SKM-1 (cell line): ENCODE data around the gene CCDC15.
A peak's percentile ranks its signal among the peaks of the same experiment; 100 is the strongest.

ENCODE experiments used
- DNase-seq: peaks from one replicate; lab custom pipeline; 2025; ENCODE audit not compliant: unreplicated experiment; lab: John Stamatoyannopoulos, UW

Gene CCDC15

GRCh38 chr11:124953753-124954589 is at the start of gene CCDC15:
TSS of gene CCDC15 (plus strand) at chr11:124954202. CDS start at chr11:124954733, 531 bp downstream.
- peak; percentile 92 for DNase-seq

DNA sequence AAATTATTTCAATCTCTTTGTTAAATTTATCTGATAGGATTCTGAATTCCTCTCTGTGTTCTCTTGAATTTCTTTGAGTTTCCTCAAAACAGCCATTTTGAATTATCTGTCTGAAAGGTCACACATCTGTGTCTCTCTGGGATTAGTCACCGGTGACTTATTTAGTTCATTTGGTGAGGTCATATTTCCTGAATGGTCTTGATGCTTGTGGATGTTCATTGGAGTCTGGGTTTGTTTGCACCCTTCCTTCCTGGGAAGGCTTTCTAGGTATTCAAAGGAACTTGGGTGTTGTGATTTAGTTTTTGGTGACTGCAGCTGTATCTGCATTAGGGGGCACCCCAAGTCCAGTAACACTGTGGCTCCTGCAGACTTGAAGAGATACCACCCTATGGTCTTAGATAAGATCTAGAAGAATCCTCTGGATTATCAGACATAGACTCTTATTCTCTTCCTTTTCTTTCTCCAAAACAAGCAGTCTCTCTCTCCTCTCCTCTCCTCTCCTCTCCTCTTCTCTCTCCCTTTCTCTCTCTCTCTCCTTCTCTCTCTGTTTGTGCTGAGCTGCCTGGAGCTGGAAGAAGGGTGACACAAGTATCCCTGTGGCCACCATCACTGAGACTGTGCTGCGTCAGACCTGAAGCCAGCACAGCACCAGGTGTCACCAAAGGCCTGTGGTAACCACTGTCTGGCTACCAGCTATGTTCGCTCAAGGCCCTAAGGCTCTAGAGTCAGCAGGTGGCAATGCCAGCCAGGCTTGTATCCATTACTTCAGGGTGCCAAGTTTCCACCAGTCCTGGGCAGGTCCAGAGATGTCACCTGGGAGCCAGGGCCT is 38.2 kb upstream of the CCDC15 start:
- no peak for DNase-seq

- no peak for DNase-seq
These were observed 37.7 kb upstream of the CCDC15 start for GRCh38 chr11:124916370-124916710.

DNA sequence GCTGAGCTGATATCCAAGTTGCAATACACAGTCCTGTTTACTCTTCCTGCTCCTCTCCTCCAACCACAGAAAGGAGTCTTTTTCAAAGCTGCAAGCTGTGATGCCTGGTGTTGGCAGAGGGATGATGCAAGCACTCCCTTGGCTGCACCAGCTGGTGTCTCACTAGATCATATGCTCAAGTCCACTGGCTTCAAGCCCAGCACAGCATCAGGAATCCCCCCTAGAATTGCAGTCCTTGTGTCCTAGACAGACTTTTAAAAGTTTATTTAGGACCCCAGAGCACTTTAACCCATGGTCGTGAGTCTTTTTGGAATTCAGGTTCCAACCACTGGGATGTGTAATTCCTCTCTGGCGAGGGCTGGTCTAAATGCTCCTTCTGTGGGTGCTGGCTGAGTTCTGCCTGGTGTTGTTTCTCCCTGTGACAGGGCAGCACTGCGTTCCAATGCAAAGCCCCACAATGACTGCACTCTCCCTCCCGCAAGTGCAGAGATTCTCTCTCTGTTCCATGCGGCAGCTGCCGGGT is 36.8 kb upstream of the CCDC15 start:
- no peak for DNase-seq

DNA sequence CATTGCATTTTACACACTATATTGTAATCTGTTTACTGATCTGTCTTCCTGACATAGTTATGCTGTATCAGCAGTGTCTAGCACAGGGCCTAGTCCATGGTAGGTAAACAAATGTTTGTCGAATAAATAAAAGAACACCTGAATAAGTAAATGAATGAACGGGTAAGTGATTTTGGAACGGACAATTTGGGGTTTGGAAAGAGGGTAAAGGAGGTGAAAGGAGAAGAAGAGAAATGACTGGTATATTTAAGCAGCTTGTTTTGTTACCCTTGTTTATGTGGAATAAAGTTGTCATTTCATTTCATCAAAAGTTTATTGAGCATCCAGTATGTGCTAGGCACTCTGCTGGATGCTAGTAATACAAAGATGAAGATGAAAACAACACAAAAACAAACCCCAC is 35.1 kb upstream of the CCDC15 start, which contains the start of gene HEPN1:
HEPN1 (plus strand) TSS at position 301 of the 400 bp plus-strand sequence.
- no peak for DNase-seq

DNA sequence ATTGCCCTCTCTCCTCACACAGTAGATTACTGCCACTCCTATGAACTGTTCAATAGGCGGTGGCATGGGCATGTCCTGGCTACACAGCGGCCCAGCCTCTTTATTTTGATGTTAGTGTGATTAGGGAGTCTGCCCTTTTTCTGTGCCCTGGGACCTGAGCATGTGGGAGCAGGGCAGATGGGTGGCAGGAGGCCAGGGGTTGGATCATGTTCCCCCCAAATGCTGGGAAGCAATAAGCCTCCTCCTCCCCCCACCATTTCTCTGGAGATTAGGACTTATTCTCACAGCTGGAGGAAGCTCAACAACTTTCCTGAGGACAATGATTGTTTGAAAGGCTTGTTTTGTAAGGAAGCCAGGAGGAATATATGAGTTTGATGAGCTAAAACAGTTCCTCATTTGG is 34.1 kb upstream of the CCDC15 start:
- DNase-seq, result no peak

DNA sequence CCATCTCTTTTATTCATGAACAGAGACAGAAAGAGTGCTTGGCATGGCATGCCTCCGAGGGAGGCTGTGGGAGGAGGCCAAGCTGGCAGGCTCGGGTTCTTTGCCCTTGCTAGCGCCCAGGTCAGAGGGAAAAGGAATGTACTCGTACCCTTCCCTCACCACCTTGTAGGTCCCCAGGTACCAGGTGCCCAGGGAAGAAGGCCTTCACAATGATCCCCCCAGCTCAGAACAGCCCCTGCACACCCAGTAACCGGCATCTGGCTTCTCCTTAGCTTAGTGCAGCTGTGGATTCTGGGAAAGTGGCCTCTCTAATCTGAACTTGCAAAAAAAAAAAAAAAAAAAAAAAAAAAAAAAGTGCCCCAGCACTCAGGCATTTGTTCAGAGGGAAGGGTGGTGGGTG is 33.6 kb upstream of the CCDC15 start:
- no peak for DNase-seq

- DNase-seq, result no peak
These were observed 33.0 kb upstream of the CCDC15 start for GRCh38 chr11:124920870-124921609.

GRCh38 chr11:124922831-124923230 is 31.2 kb upstream of the CCDC15 start:
- no peak for DNase-seq

GRCh38 chr11:124923296-124923695 is 30.7 kb upstream of the CCDC15 start:
- DNase-seq, result no peak

- DNase-seq, result no peak
These were observed 24.9 kb upstream of the CCDC15 start for GRCh38 chr11:124928942-124929665.

DNA sequence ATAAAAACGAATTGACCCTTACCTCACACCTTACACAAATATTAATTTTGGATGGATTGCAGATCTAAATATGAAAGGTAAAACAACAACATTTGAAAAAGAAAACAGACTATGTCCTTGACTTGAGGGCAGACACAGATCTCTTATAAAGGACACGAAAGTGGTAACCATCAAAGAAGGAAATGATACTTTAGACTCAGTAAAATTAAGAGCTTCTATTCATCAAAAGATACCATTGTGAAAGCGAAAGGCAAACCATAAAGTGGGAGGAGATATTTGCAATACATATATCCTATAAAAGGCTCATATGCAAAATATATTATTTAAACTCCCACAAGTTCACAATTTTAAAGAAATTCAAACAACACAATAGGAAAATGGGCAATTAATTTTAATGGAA is 23.2 kb upstream of the CCDC15 start:
- no peak for DNase-seq

GRCh38 chr11:124934862-124935547 is 19.0 kb upstream of the CCDC15 start:
- no peak for DNase-seq

DNA sequence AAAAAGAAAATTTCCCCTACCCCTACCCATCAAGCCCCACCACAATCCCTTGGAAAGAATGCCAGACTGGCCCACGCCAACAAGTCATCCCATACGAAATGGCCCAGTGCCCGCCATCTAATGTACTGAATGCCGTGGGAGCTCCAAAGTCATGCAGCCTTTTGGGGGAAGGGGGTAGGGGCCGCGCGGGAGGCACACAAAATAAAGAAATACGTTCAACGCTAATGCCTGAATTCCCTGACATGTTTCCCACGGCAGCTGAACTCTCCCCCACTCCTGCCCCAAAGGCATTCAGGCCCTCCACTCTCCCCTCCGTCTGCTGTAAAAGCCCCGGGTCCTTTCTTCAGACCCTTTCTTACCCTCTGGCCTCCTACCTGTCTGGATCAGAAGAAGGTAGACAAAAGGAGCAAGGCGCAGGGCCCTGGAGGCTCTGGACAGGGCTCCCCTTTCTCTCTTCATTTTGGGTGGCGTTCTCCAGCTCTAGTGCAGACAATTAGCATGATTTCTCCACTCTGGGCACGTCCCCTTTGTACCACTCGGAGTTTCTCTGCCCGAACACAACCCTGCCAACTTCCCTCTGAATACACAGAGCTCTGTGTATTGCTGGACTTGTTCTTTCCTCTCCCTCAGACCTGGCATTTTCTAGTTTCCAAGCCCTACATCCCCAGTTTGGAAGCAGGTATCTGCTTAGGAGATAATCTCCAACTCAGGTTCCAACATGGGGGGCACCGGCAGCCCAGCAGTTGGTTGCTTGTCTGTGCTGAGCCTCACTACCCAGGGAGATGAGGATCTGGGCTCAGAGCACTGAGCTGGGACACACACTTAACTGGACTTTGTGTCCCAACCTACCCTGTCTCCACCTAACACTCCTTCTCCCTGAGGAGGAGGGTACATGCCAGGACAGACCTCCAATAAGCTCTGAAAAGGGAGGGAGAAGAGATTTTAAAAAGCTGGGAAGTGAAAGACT is 18.2 kb upstream of the CCDC15 start, which contains the start of gene HEPACAM:
HEPACAM (minus strand) TSS at position 500 of the 967 bp plus-strand sequence; CDS start at position 459, 41 bp downstream.
- DNase-seq, result no peak

GRCh38 chr11:124937336-124937935 is 16.6 kb upstream of the CCDC15 start:
- no peak for DNase-seq

DNA sequence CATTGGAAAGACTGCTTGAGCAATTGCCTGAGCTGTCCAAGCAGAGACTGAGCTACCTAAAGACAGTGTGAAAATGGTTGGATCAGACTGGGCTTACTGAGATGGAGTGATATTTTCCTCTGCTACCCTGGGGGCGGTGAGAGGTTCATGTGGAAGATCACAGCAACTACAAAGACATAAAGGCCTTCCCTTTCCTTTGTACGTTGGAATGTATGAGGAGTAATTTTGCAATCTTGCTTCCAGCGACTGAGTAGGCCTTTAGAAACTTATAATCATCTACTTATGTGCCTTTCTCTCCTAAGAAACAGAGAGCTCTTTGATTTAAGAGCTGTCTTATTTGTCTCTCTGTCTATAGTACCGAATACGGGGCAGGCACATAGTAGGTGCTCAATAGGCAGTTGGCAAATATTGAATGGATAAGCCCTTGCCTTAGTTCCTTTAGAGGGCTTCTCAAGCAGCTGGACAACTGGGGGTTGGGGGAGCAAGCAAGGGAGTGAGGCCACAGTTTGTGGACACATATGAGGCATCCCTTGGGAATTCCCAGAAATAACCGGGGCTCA is 15.7 kb upstream of the CCDC15 start:
- no peak for DNase-seq

DNA sequence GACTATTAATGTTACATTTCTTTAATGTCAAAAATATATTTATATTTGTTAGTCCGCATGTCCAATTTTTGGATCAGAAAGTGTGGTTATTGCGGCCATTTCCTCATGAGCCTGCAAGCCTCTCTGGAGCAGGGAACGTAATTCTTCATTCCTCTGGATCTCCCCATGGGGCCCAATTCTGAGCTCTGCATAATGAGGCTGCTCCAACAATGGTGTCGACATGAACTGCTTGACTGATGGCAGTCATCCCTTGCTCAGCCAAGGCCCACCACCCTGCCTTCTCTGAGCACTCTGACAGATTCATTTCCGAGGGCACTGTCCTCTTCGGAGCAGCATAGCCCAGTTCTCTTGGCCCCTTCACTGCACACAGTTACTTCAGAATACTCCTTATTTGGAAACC is 15.0 kb upstream of the CCDC15 start:
- DNase-seq, result no peak

- no peak for DNase-seq
These were observed 12.3 kb upstream of the CCDC15 start for GRCh38 chr11:124941703-124942102.
